Right lung (tissue), 5 donors: ENCODE data around the gene ACP1. TPM values are rescaled to one million over a fixed set of nuclear protein-coding genes. Genes with fewer than 3 reads are reported as not detected.
"Not testable (repeated sequence)": the region's sequence is repeated elsewhere in the genome, so short reads cannot be mapped to it uniquely, and the experiment has no call there.

Experiments
- DNase-seq, 2 donors: peaks; one replicate each; pipeline ENCODE4 v3.0.0-alpha.2; 2013
- polyA plus RNA-seq, 5 donors: library from polyadenylated mRNA; unstranded; fragments of 120-200 nt; gene quantifications; one replicate each; pipeline versions ENCODE4 v1.2.1 to v1.2.3, GENCODE V29; 2013; ENCODE audit warnings: inconsistent platforms in 1 of 5, low replicate concordance in 1 of 5; ENCODE audit not compliant: insufficient read length in 5 of 5, insufficient read depth in 1 of 5

Gene ACP1
- polyA plus RNA-seq, 5 donors = 138 to 179 (median 142) TPM

- DNase-seq = no peak
Measured at GRCh38 chr2:296354-296753, 31.6 kb downstream of the ACP1 start.

GRCh38 chr2:305366-305765 lies 40.6 kb downstream of the ACP1 start:
- DNase-seq = no peak

GRCh38 chr2:309148-309953 lies 44.6 kb downstream of the ACP1 start:
- DNase-seq = no peak

GRCh38 chr2:309954-310510 lies 45.3 kb downstream of the ACP1 start:
- no peak for DNase-seq

GRCh38 chr2:310994-311393 lies 46.2 kb downstream of the ACP1 start:
- no peak for DNase-seq

- DNase-seq = no peak
Measured at GRCh38 chr2:313991-314390, 49.2 kb downstream of the ACP1 start.

- no peak for DNase-seq
Measured at GRCh38 chr2:314561-315336, 50.0 kb downstream of the ACP1 start.

GRCh38 chr2:315925-316324 lies 51.2 kb downstream of the ACP1 start:
- not testable (repeated sequence) for DNase-seq

GRCh38 chr2:316381-316780 lies 51.6 kb downstream of the ACP1 start:
- DNase-seq = no peak

- no peak for DNase-seq
Measured at GRCh38 chr2:317501-318424, 53.0 kb downstream of the ACP1 start.

GRCh38 chr2:319059-319600 lies 54.4 kb downstream of the ACP1 start:
- DNase-seq = no peak

- DNase-seq = no peak
Measured at GRCh38 chr2:320561-320960, 55.8 kb downstream of the ACP1 start.

- no peak for DNase-seq
Measured at GRCh38 chr2:322326-322725, 57.6 kb downstream of the ACP1 start.

- DNase-seq = no peak
Measured at GRCh38 chr2:323035-323434, 58.3 kb downstream of the ACP1 start.

Other genes with a start within 250 kb of the ACP1 start
- 1 to 10 TPM; 4.1 to 8.9 (median 6.2) TPM for gene FAM110C, start 218.4 kb upstream of the ACP1 start, polyA plus RNA-seq
- gene SH3YL1, start 915 bp upstream of the ACP1 start, polyA plus RNA-seq = 100 to 1,000 TPM in 4 of 5 donors, 10 to 100 TPM in 1; 76.7 to 162 (median 113) TPM
- gene ALKAL2, start 23.1 kb downstream of the ACP1 start, polyA plus RNA-seq = 10 to 100 TPM in 2 of 5 donors, 1 to 10 TPM in 3; 7.5 to 16.0 (median 9.1) TPM